HEK293 (cell line): Measurements from ENCODE around the gene RNASE8.
A peak's percentile ranks its signal among the peaks of the same experiment; 100 is the strongest.

Source experiments
- CTCF ChIA-PET: fragments of 350-600 bp; formaldehyde crosslinking; extraction: SDS; loops from one replicate; lab custom pipeline; 2021; ENCODE audit warnings: antibody characterized with exemption; lab: Yijun Ruan, JAX
- POLR2A ChIA-PET: fragments of 300-600 bp; formaldehyde crosslinking; extraction: SDS; loops from one replicate; lab custom pipeline; 2020; ENCODE audit warnings: antibody characterized with exemption, inconsistent platforms; lab: Yijun Ruan, JAX
- H3K27ac ChIP-seq: fragments of 200-500 bp; sonication (Bioruptor generic); 2 replicates; pipeline ENCODE4 v1.5.1; 2014; ENCODE audit warnings: low read depth, low read length, control low read depth, inconsistent platforms; ENCODE audit errors: extremely low read depth
- H3K36me3 ChIP-seq, 2 experiments: fragments of 200-500 bp in 1 of 2; sonication (Bioruptor generic) in 1 of 2; 1 replicate in 1 of 2; 2 replicates in 1 of 2; pipeline ENCODE4 v1.5.1; 2014 to 2017; ENCODE audit warnings: inconsistent platforms in 2 of 2, low read length in 2 of 2; ENCODE audit not compliant: control insufficient read depth in 2 of 2, insufficient read depth in 1 of 2
- H3K4me1 ChIP-seq: fragments of 200-500 bp; sonication (Bioruptor generic); 2 replicates; pipeline ENCODE4 v1.5.1; 2014; ENCODE audit warnings: mild to moderate bottlenecking, low read length, inconsistent platforms; ENCODE audit not compliant: control insufficient read depth, insufficient read depth
- H3K4me3 ChIP-seq: 2 replicates; pipeline ENCODE4 v1.5.1; 2011; ENCODE audit warnings: low read depth, mild to moderate bottlenecking, control low read depth, low read length, moderate library complexity
- H3K9me3 ChIP-seq: fragments of 200-500 bp; sonication (Bioruptor generic); 2 replicates; pipeline ENCODE4 v1.5.1; 2014; ENCODE audit warnings: low read depth, low read length, inconsistent platforms; ENCODE audit not compliant: control insufficient read depth, insufficient read depth
- BCL11A ChIP-seq: fragments of 450-650 bp; formaldehyde crosslinking; IDR thresholded peaks from 2 replicates; pipeline ENCODE4 v1.5.1; 2016; ENCODE audit warnings: low read depth, missing biosample characterization, missing genetic modification characterization
- EGR2 ChIP-seq: fragments of 450-650 bp; formaldehyde crosslinking; IDR thresholded peaks from 2 replicates; pipeline ENCODE4 v1.5.1; 2016; ENCODE audit warnings: low read depth, missing biosample characterization, missing genetic modification characterization
- ELK4 ChIP-seq: IDR thresholded peaks from 2 replicates; pipeline ENCODE4 v1.6.1; 2011; ENCODE audit warnings: mild to moderate bottlenecking, low read depth, low read length, borderline replicate concordance
- FEZF1 ChIP-seq: fragments of 450-650 bp; formaldehyde crosslinking; IDR thresholded peaks from 2 replicates; pipeline ENCODE4 v1.5.1; 2016; ENCODE audit warnings: missing biosample characterization, missing genetic modification characterization
- HOXA7 ChIP-seq: sonication (generic); formaldehyde crosslinking; IDR thresholded peaks from 2 replicates; pipeline ENCODE4 v1.8.1; 2022; ENCODE audit warnings: missing genetic modification reagents, borderline replicate concordance
- KLF10 ChIP-seq: fragments of 450-650 bp; IDR thresholded peaks from 2 replicates; pipeline ENCODE4 v1.5.1; 2018; ENCODE audit warnings: missing biosample characterization, mild to moderate bottlenecking, missing genetic modification characterization
- KLF7 ChIP-seq: fragments of 450-650 bp; formaldehyde crosslinking; IDR thresholded peaks from 2 replicates; pipeline ENCODE4 v1.5.1; 2016; ENCODE audit warnings: missing biosample characterization, missing genetic modification characterization, borderline replicate concordance
- SCRT2 ChIP-seq: fragments of 450-650 bp; formaldehyde crosslinking; IDR thresholded peaks from 2 replicates; pipeline ENCODE4 v1.5.1; 2016; ENCODE audit warnings: missing biosample characterization, missing genetic modification characterization
- ZBTB26 ChIP-seq: fragments of 450-650 bp; formaldehyde crosslinking; optimal IDR thresholded peaks from 2 replicates; pipeline ENCODE3; 2016; ENCODE audit warnings: missing biosample characterization, mild to moderate bottlenecking, missing genetic modification characterization
- ZFP3 ChIP-seq: fragments of 450-650 bp; formaldehyde crosslinking; IDR thresholded peaks from 2 replicates; pipeline ENCODE4 v1.5.1; 2016; ENCODE audit warnings: low read depth, missing biosample characterization, missing genetic modification characterization
- ZFP41 ChIP-seq: fragments of 450-650 bp; formaldehyde crosslinking; IDR thresholded peaks from 2 replicates; pipeline ENCODE4 v1.5.1; 2016; ENCODE audit warnings: missing biosample characterization, missing genetic modification characterization, borderline replicate concordance
- ZNF140 ChIP-seq: fragments of 450-650 bp; formaldehyde crosslinking; IDR thresholded peaks from 2 replicates; pipeline ENCODE4 v1.5.1; 2016; ENCODE audit warnings: missing biosample characterization, missing genetic modification characterization
- ZNF174 ChIP-seq: fragments of 450-650 bp; formaldehyde crosslinking; IDR thresholded peaks from 2 replicates; pipeline ENCODE4 v1.5.0; 2017; ENCODE audit warnings: missing biosample characterization, mild to moderate bottlenecking, missing genetic modification characterization
- ZNF175 ChIP-seq: fragments of 450-650 bp; formaldehyde crosslinking; IDR thresholded peaks from 2 replicates; pipeline ENCODE4 v1.5.1; 2016; ENCODE audit warnings: missing biosample characterization, missing genetic modification characterization
- ZNF214 ChIP-seq: fragments of 450-650 bp; formaldehyde crosslinking; IDR thresholded peaks from 2 replicates; pipeline ENCODE4 v1.5.1; 2017; ENCODE audit warnings: missing biosample characterization, mild to moderate bottlenecking, missing genetic modification characterization, borderline replicate concordance
- ZNF292 ChIP-seq: fragments of 450-650 bp; formaldehyde crosslinking; IDR thresholded peaks from 2 replicates; pipeline ENCODE4 v1.5.1; 2016; ENCODE audit warnings: low read depth, missing biosample characterization, missing genetic modification characterization, borderline replicate concordance
- ZNF366 ChIP-seq: fragments of 450-650 bp; formaldehyde crosslinking; conservative IDR thresholded peaks from 2 replicates; pipeline ENCODE4 v1.5.1; 2016; ENCODE audit warnings: missing biosample characterization, missing genetic modification characterization
- ZNF423 ChIP-seq: fragments of 450-650 bp; formaldehyde crosslinking; IDR thresholded peaks from 2 replicates; pipeline ENCODE4 v1.5.1; 2016; ENCODE audit warnings: missing biosample characterization, missing genetic modification characterization
- ZNF48 ChIP-seq: fragments of 450-650 bp; formaldehyde crosslinking; IDR thresholded peaks from 2 replicates; pipeline ENCODE4 v1.5.1; 2016; ENCODE audit warnings: missing biosample characterization, missing genetic modification characterization
- ZNF513 ChIP-seq: fragments of 450-650 bp; IDR thresholded peaks from 2 replicates; pipeline ENCODE4 v1.5.1; 2018; ENCODE audit warnings: missing biosample characterization, missing genetic modification characterization
- ZNF600 ChIP-seq: fragments of 450-650 bp; formaldehyde crosslinking; IDR thresholded peaks from 2 replicates; pipeline ENCODE4 v1.5.1; 2016; ENCODE audit warnings: missing biosample characterization, missing genetic modification characterization
- ZNF621 ChIP-seq: fragments of 450-650 bp; formaldehyde crosslinking; IDR thresholded peaks from 2 replicates; pipeline ENCODE4 v1.5.1; 2017; ENCODE audit warnings: missing biosample characterization, missing genetic modification characterization
- ZNF664 ChIP-seq: fragments of 450-650 bp; formaldehyde crosslinking; IDR thresholded peaks from 2 replicates; pipeline ENCODE4 v1.5.1; 2016; ENCODE audit warnings: missing biosample characterization, missing genetic modification characterization
- ZNF692 ChIP-seq: fragments of 450-650 bp; formaldehyde crosslinking; IDR thresholded peaks from 2 replicates; pipeline ENCODE4 v1.5.1; 2016; ENCODE audit warnings: missing biosample characterization, missing genetic modification characterization
- ZNF701 ChIP-seq: fragments of 450-650 bp; formaldehyde crosslinking; IDR thresholded peaks from 2 replicates; pipeline ENCODE4 v1.5.1; 2016; ENCODE audit warnings: missing biosample characterization, missing genetic modification characterization
- TF ChIP-seq, protein P1 (sequence below): fragments of 450-650 bp; formaldehyde crosslinking; IDR thresholded peaks from 2 replicates; pipeline ENCODE4 v1.5.1; 2016; ENCODE audit warnings: missing biosample characterization, missing genetic modification characterization, borderline replicate concordance

RNASE8 gene

GRCh38 chr14:21070083-21070609 lies 12.5 kb downstream of the RNASE8 start, which contains the start of gene ARHGEF40:
Gene ARHGEF40 (plus strand): TSS chr14:21070304. CDS start chr14:21070397, 93 bp downstream.
- Histone ChIP-seq H3K4me1 (peaks cover 16% of the 10 kb centered on the region), H3K9me3 (no peaks in the 10 kb centered on the region), H3K36me3 (peaks cover 0 to 22% of the 10 kb centered on the region in 2 experiments; a peak in 1 of 3 replicates), H3K27ac (peak within 1 kb of the TSS; percentile 86), H3K4me3 (peak within 1 kb of the TSS; percentile 79)
- ChIA-PET CTCF (interaction anchor here (0.6 to 4.3 kb wide), 11 partner anchors 12 to 98 kb away, joined by 4 to 64 read pairs (median 8); partner anchors contain the start of genes RNASE8 and TMEM253), POLR2A (interaction anchor here (0.7 to 3.7 kb wide), 11 partner anchors 8 to 241 kb away, joined by 3 to 71 read pairs (median 8); partner anchors contain the start of genes RNASE8, SLC39A2 and ZNF219)
- TF ChIP-seq ZNF600 (tag by site-specific recombination) = peak; percentile 45; the same call in 1 of the 2 replicates
- no peak for TF ChIP-seq BCL11A (tag by site-specific recombination)
- TF ChIP-seq ZNF513 (tag by site-specific recombination) = peak; percentile 26; the same call in 1 of the 2 replicates
- TF ChIP-seq ZNF621 (tag by site-specific recombination) = no peak
- TF ChIP-seq ZNF423 (tag by site-specific recombination) = no peak; the same call in 1 of the 2 replicates
- TF ChIP-seq KLF10 (tag by site-specific recombination) = 0 out of 2 replicates have a peak, but pooled peaks have one; percentile 20
- TF ChIP-seq ZNF48 = no peak
- TF ChIP-seq ZBTB26 (tag by site-specific recombination) = peak; percentile 44
- TF ChIP-seq ZNF701 (tag by site-specific recombination) = no peak
- no peak for TF ChIP-seq SCRT2 (tag by site-specific recombination)
- TF ChIP-seq KLF7 (tag by site-specific recombination) = 0 out of 2 replicates have a peak, but pooled peaks have one; percentile 67
- TF ChIP-seq ZNF292 = no peak
- TF ChIP-seq ZNF174 = no peak
- 0 out of 2 replicates have a peak, but pooled peaks have one; percentile 75 for TF ChIP-seq ZNF366 (tag by site-specific recombination)
- TF ChIP-seq, protein P1, sequence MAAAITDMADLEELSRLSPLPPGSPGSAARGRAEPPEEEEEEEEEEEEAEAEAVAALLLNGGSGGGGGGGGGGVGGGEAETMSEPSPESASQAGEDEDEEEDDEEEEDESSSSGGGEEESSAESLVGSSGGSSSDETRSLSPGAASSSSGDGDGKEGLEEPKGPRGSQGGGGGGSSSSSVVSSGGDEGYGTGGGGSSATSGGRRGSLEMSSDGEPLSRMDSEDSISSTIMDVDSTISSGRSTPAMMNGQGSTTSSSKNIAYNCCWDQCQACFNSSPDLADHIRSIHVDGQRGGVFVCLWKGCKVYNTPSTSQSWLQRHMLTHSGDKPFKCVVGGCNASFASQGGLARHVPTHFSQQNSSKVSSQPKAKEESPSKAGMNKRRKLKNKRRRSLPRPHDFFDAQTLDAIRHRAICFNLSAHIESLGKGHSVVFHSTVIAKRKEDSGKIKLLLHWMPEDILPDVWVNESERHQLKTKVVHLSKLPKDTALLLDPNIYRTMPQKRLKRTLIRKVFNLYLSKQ = no peak
- TF ChIP-seq ZNF692 (tag by site-specific recombination) = peak; percentile 32; the same call in 1 of the 2 replicates
- TF ChIP-seq ZNF664 (tag by site-specific recombination) = no peak
- TF ChIP-seq FEZF1 = no peak

- H3K4me3 ChIP-seq = peak overlapping the region; percentile 79
- ChIA-PET POLR2A (interaction anchor here (0.7 to 3.7 kb wide), 18 partner anchors 7 to 241 kb away, joined by 3 to 71 read pairs (median 4); partner anchors contain the start of genes NDRG2, RNASE8, SLC39A2 and ZNF219), CTCF (interaction anchor here (0.6 to 4.3 kb wide), 14 partner anchors 13 to 396 kb away, joined by 3 to 64 read pairs (median 8); partner anchors contain the start of genes RNASE8 and TMEM253)
- peak overlapping the region; percentile 86 for H3K27ac ChIP-seq
- peaks cover 0 to 28% of the 10 kb centered on the region in 2 experiments; a peak in 1 of 3 replicates for H3K36me3 ChIP-seq
- peaks cover 16% of the 10 kb centered on the region for H3K4me1 ChIP-seq
- no peaks in the 10 kb centered on the region for H3K9me3 ChIP-seq
- TF ChIP-seq ZNF664 (tag by site-specific recombination) = no peak
- TF ChIP-seq ZNF174 = no peak
- no peak for TF ChIP-seq ZFP3 (tag by site-specific recombination)
- TF ChIP-seq ZNF175 = no peak
- TF ChIP-seq ELK4 = no peak
- no peak for TF ChIP-seq ZNF140
- TF ChIP-seq ZFP41 = no peak
- peak; percentile 64; the same call in 1 of the 2 replicates for TF ChIP-seq EGR2 (tag by site-specific recombination)
- TF ChIP-seq ZNF214 (tag by site-specific recombination) = no peak
- no peak for TF ChIP-seq HOXA7 (CRISPR knock-in tag)
Observed at GRCh38 chr14:21070610-21071224, 13.1 kb downstream of the RNASE8 start.
